ENCODE results near the gene BORCS5. TPM values are rescaled to one million over a fixed set of nuclear protein-coding genes. Genes with fewer than 3 reads are reported as not detected.
"Not testable (repeated sequence)": the region's sequence is repeated elsewhere in the genome, so short reads cannot be mapped to it uniquely, and the experiment has no call there.

BORCS5 gene
- total RNA-seq, 8 experiments from 2014 or later: 7.7 to 28.2 (median 17.8) TPM

DNA sequence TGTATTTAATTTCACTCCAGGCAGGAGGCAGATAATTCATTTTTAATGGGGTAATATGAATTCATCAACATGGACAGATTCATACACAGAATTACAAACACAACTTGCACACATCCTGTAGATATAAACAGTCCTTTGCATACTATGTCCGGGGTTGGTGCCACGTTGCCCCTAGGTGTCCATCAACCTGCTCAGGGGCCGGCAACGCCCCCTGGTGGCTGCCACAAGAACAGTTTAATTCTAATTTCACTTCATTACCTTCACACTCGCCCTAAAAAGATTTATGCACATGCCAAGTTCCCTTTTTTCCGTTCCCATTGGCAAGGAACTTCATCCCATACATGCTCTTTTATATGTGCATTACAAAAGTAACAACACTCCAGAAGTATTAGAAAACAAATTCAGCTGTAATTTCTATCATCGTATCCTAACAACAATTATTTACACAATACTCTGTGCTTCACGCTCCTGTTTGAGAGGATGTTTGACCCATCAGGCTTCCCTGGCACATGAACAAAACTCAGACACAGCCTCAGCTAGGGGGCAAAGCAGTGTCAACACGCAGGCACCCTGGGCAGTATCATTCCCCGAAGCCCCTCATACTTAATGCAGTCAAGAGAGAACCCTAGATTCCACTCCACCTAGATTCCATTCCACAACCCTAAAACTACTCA lies 22.4 kb upstream of the BORCS5 start:
- H3K27ac ChIP-seq: no peak overlapping the region
- no peak overlapping the region for H3K4me3 ChIP-seq
- in situ Hi-C loops (cut with MboI; ENCODE audit: low pct_unique_long_range_greater_than_20kb in 2 of 9, low sequenced_read_pairs in 9 of 9, unreplicated experiment in 9 of 9): loop anchor here in 1 of 9 experiments (25.0 kb wide), 1 partner anchor 247 kb away; no protein-coding TSS in a partner anchor
- H3K4me1 ChIP-seq (replicated peaks in 1 of 2): no peaks in the 10 kb centered on the region
- ATAC-seq (replicated peaks in 6 of 8): peak; percentile 13 to 70 (median 44)
- WGBS, 10 experiments: 6 to 46% (median 22%) methylated on average over 2 to 10 of the region's 10 CpGs; no CpG with 5 or more reads in 1 of the 10 experiments

GRCh38 chr12:12336049-12336411 lies 20.8 kb upstream of the BORCS5 start:
- peak in 3 of 8 experiments; percentile 81 to 96 (median 96) for ATAC-seq (replicated peaks in 6 of 8)
- in situ Hi-C loops (cut with MboI; ENCODE audit: low pct_unique_long_range_greater_than_20kb in 2 of 9, low sequenced_read_pairs in 9 of 9, unreplicated experiment in 9 of 9): loop anchor here in 1 of 9 experiments (25.0 kb wide), 1 partner anchor 249 kb away; no protein-coding TSS in a partner anchor
- no peak overlapping the region for H3K27ac ChIP-seq
- no peak overlapping the region for H3K4me3 ChIP-seq
- WGBS, 10 experiments: 39 to 84% (median 50%) methylated on average over 1 to 5 of the region's 5 CpGs; no CpG with 5 or more reads in 6 of the 10 experiments
- no peaks in the 10 kb centered on the region for H3K4me1 ChIP-seq (replicated peaks in 1 of 2)

DNA sequence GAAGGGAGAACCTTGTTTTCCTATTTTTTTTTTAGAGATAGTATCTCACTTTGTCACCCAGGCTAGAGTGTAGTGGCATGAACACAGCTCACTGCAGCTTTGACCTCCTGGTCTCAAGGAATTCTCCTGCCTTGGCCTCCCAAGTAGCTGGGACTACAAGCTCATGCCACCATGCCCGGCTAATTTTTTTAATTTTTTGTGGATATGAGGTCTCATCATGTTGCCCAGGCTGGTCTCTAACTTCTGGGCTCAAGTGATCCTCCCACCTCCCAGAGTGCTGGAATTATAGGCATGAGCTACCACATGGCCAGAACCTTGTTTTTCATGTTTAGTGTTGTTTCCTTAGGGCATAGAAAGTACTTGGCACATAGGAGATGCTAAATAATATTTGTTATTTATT lies 20.4 kb upstream of the BORCS5 start:
- H3K27ac ChIP-seq: no peak overlapping the region
- no peaks in the 10 kb centered on the region for H3K4me1 ChIP-seq (replicated peaks in 1 of 2)
- no peak overlapping the region for H3K4me3 ChIP-seq
- in situ Hi-C loops (cut with MboI; ENCODE audit: low pct_unique_long_range_greater_than_20kb in 2 of 9, low sequenced_read_pairs in 9 of 9, unreplicated experiment in 9 of 9): loop anchor here in 1 of 9 experiments (25.0 kb wide), 1 partner anchor 249 kb away; no protein-coding TSS in a partner anchor
- ATAC-seq (replicated peaks in 6 of 8): no peak
- 60 to 100% (median 90%) methylated on average over 1 of the region's 1 CpG; no CpG with 5 or more reads in 6 of the 10 experiments for WGBS, 10 experiments

- H3K4me1 ChIP-seq (replicated peaks in 1 of 2): no peaks in the 10 kb centered on the region
- H3K4me3 ChIP-seq: no peak overlapping the region
- WGBS, 10 experiments: 74 to 100% (median 89%) methylated on average over 1 to 8 of the region's 8 CpGs; no CpG with 5 or more reads in 1 of the 10 experiments
- no peak overlapping the region for H3K27ac ChIP-seq
- in situ Hi-C loops (cut with MboI; ENCODE audit: low pct_unique_long_range_greater_than_20kb in 2 of 9, low sequenced_read_pairs in 9 of 9, unreplicated experiment in 9 of 9): loop anchor here in 1 of 9 experiments (25.0 kb wide), 1 partner anchor 251 kb away; no protein-coding TSS in a partner anchor
- ATAC-seq (replicated peaks in 6 of 8): no peak
These were observed 18.2 kb upstream of the BORCS5 start for GRCh38 chr12:12338527-12339168.

DNA sequence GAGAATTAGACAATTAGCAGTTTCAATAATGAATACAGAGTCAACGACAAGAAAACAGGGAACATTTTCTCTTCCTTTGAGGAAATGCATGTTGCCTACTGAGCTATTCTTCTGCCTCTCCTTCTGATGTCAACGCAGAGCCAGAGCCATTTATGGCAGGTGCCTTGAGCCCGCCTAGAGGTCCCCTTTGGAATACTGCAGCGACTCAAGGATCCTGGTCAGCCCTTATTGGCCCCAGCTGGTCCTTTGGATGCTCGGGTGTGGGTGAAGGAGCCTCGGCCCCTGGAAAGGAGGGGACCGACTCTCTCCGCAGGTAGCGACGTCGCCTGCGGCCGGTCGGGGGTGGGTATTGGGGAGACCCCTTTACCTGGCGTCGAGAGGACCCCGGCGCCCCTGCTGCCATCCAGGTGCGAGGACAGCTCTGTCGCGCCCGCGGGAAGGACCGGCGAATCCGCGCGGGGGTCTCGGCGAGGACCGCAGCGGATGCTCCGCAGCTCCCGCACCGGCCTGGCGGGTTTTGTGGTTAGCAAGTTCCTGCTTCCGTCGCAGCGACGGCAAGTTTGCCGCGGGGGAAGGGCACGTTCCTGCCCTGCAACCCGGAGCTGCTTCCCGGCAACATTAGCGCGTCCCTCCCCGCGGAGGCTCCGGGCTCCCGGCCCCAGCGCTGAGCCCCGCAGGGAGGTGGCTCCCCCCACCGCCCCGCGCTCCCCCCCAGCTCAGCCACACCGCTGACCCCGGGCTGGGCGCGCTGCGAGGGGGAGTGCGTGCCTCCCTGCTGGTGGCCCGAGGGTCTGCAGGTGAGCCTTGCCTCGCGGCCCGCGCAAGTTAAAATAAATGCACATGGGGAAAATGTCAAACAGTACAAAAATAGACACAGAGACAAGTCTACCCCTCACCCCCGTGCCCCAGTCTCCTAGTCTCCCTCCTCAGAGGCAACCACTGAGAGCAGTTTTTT lies 6.9 kb upstream of the BORCS5 start, which contains the start of gene MANSC1:
Gene MANSC1, minus strand, starts transcription at position 532 of the 955 bp plus-strand sequence. CDS start 6,928 bp downstream, outside the sequence.
- peaks cover 0 to 3% of the 10 kb centered on the region in 2 donors for H3K4me1 ChIP-seq (replicated peaks in 1 of 2)
- peak within 1 kb of the TSS; percentile 52 to 71 (median 62) for H3K4me3 ChIP-seq
- 0 to 29% (median 0%) methylated on average over 1 to 12 of the region's 68 CpGs; no CpG with 5 or more reads in 1 of the 10 experiments for whole genome bisulfite sequencing, 10 experiments
- peak; percentile 87 to 93 (median 90) for ATAC-seq (replicated peaks in 6 of 8)
- in situ Hi-C loops (cut with MboI; ENCODE audit: low pct_unique_long_range_greater_than_20kb in 2 of 9, low sequenced_read_pairs in 9 of 9, unreplicated experiment in 9 of 9): loop anchor here in 4 of 9 experiments (25.0 kb wide), 3 partner anchors 263 to 362 kb away; partner anchors contain the start of genes CDKN1B (in 2 of the 4) and GPR19 (in 1 of the 4)
- peak within 1 kb of the TSS; percentile 26 to 50 for H3K27ac ChIP-seq

GRCh38 chr12:12350868-12351463 lies 5.9 kb upstream of the BORCS5 start:
- no peak for ATAC-seq (replicated peaks in 6 of 8)
- in situ Hi-C loops (cut with MboI; ENCODE audit: low pct_unique_long_range_greater_than_20kb in 2 of 9, low sequenced_read_pairs in 9 of 9, unreplicated experiment in 9 of 9): loop anchor here in 3 of 9 experiments (25.0 kb wide), 2 partner anchors 336 to 361 kb away; partner anchors contain the start of genes CDKN1B (in 2 of the 3) and GPR19 (in 1 of the 3)
- peaks cover 0 to 3% of the 10 kb centered on the region in 2 donors for H3K4me1 ChIP-seq (replicated peaks in 1 of 2)
- H3K27ac ChIP-seq: no peak overlapping the region
- H3K4me3 ChIP-seq: peak overlapping the region in 1 of 5 donors; percentile 60
- WGBS, 10 experiments: 67 to 100% (median 90%) methylated on average over 1 to 3 of the region's 3 CpGs; no CpG with 5 or more reads in 3 of the 10 experiments

DNA sequence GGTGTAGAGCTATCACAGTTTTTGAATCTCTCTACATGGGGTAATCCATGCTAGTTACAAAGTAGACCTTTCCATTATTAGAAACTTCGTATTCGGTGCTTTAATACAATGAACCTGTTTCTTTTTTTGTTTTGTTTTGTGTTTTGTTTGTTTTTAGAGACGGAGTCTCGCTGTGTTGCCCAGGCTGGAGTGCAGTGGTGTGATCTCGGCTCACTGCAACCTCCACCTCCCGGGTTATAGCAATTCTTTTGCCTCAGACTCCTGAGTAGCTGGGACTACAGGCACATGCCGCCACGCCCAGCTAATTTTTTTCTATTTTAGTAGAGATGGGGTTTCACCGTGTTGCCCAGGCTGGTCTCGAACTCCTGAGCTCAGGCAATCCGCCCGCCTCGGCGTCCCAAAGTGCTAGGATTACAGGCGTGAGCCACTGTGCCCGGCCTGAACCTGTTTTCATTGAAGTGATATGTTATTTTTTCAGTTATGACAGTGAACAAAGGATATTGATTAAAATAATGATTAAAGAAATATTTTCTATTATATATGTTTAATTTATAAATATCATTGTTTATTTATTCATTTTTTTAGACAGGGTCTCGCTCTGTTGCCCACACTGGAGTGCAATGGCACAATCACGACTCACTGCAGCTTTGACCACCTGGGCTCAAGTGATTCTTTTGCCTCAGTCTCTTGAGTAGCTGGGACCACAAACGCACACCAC lies 5.3 kb upstream of the BORCS5 start:
- not testable (repeated sequence) for ATAC-seq (replicated peaks in 6 of 8); H3K27ac ChIP-seq; H3K4me3 ChIP-seq; H3K4me1 ChIP-seq (replicated peaks in 1 of 2)
- in situ Hi-C loops (cut with MboI; ENCODE audit: low pct_unique_long_range_greater_than_20kb in 2 of 9, low sequenced_read_pairs in 9 of 9, unreplicated experiment in 9 of 9): loop anchor here in 3 of 9 experiments (25.0 kb wide), 2 partner anchors 336 to 361 kb away; partner anchors contain the start of genes CDKN1B (in 2 of the 3) and GPR19 (in 1 of the 3)
- WGBS, 10 experiments: 70 to 100% (median 89%) methylated on average over 1 to 16 of the region's 19 CpGs; no CpG with 5 or more reads in 1 of the 10 experiments

GRCh38 chr12:12353276-12353675 lies 3.6 kb upstream of the BORCS5 start:
- in situ Hi-C loops (cut with MboI; ENCODE audit: low pct_unique_long_range_greater_than_20kb in 2 of 9, low sequenced_read_pairs in 9 of 9, unreplicated experiment in 9 of 9): loop anchor here in 3 of 9 experiments (25.0 kb wide), 2 partner anchors 334 to 359 kb away; partner anchors contain the start of genes CDKN1B (in 2 of the 3) and GPR19 (in 1 of the 3)
- Histone ChIP-seq H3K4me3 (no peak overlapping the region), H3K4me1 (replicated peaks in 1 of 2) (peaks cover 4 to 7% of the 10 kb centered on the region in 2 donors), H3K27ac (no peak overlapping the region)
- WGBS, 10 experiments: 80 to 100% (median 80%) methylated on average over 1 of the region's 1 CpG; no CpG with 5 or more reads in 7 of the 10 experiments
- no peak for ATAC-seq (replicated peaks in 6 of 8)

- no peak for ATAC-seq (replicated peaks in 6 of 8)
- Histone ChIP-seq H3K4me1 (replicated peaks in 1 of 2) (peaks cover 10 to 12% of the 10 kb centered on the region in 2 donors), H3K27ac (no peak overlapping the region), H3K4me3 (no peak overlapping the region)
- in situ Hi-C loops (cut with MboI; ENCODE audit: low pct_unique_long_range_greater_than_20kb in 2 of 9, low sequenced_read_pairs in 9 of 9, unreplicated experiment in 9 of 9): loop anchor here in 3 of 9 experiments (25.0 kb wide), 2 partner anchors 333 to 358 kb away; partner anchors contain the start of genes CDKN1B (in 2 of the 3) and GPR19 (in 1 of the 3)
- WGBS, 10 experiments: 29 to 100% (median 64%) methylated on average over 1 to 5 of the region's 5 CpGs; no CpG with 5 or more reads in 1 of the 10 experiments
These were observed 3.1 kb upstream of the BORCS5 start for GRCh38 chr12:12353807-12354206.

DNA sequence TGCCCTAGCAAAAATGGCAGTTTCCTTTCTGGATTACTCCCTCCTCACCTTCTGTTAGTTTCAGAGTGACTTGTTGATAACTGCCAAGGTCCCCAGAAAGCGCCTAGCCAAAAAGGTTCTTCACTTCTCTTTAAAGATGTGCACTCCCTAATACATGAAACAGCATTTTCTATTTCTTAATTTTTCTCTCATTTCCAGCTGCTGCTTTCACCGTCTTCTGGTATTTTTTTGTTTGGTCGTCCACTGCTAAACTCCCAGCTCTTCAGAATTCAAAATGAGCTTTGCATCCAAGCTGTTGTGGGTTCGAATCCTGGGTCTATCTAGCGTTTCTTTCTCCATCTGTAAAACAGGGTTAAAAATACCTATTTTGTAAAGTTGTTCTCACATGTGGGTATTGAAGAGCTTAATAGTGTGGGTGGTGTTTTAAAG lies 397 bp upstream of the BORCS5 start:
- ATAC-seq (replicated peaks in 6 of 8): no peak
- in situ Hi-C loops (cut with MboI; ENCODE audit: low pct_unique_long_range_greater_than_20kb in 2 of 9, low sequenced_read_pairs in 9 of 9, unreplicated experiment in 9 of 9): loop anchor here in 3 of 9 experiments (25.0 kb wide), 2 partner anchors 331 to 356 kb away; partner anchors contain the start of genes CDKN1B (in 2 of the 3) and GPR19 (in 1 of the 3)
- WGBS, 10 experiments: 0 to 94% (median 63%) methylated on average over 1 to 5 of the region's 5 CpGs; no CpG with 5 or more reads in 1 of the 10 experiments
- H3K4me3 ChIP-seq: peak overlapping the region; percentile 62 to 93 (median 86)
- peak overlapping the region in 1 of 2 donors; percentile 46 for H3K27ac ChIP-seq
- H3K4me1 ChIP-seq (replicated peaks in 1 of 2): peaks cover 10 to 13% of the 10 kb centered on the region in 2 donors

All from motor neuron (in vitro differentiated cells).